Choroid plexus epithelial cell (primary cell): ENCODE results near the gene DLGAP1.

Source experiments
- DNase-seq: peaks from one replicate; pipeline ENCODE4 v3.0.0-alpha.2; 2010; ENCODE audit warnings: low read depth
- H3K4me3 ChIP-seq: 2 replicates; pipeline ENCODE4 v1.5.1; 2011; ENCODE audit warnings: low read depth, mild to moderate bottlenecking, control low read depth, low read length, moderate library complexity
- TF ChIP-seq, protein P1 (sequence below): conservative IDR thresholded peaks from 2 replicates; pipeline ENCODE4 v1.5.1; 2011; ENCODE audit warnings: low read depth, mild to moderate bottlenecking, control low read depth, inconsistent platforms, low read length, moderate library complexity

The DLGAP1 gene

DNA sequence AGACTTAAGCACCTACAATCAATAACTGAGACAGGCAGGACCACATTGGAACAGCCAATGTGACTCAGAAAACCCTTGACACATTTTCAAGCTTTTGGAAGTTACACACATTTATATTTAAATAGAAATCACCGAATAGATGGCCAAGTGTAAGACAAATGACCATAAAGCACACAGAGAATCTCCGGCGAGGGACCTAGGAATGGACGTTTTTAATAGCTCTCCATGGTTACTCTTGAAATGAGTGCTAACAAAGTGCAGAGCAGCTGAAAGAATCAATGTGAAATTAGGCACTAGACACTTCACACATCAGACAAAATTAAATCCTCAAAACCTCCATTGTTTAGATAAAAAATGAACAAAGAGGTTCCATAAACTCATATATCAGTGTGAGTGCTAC is 376.9 kb downstream of the DLGAP1 start:
- TF ChIP-seq, protein P1, sequence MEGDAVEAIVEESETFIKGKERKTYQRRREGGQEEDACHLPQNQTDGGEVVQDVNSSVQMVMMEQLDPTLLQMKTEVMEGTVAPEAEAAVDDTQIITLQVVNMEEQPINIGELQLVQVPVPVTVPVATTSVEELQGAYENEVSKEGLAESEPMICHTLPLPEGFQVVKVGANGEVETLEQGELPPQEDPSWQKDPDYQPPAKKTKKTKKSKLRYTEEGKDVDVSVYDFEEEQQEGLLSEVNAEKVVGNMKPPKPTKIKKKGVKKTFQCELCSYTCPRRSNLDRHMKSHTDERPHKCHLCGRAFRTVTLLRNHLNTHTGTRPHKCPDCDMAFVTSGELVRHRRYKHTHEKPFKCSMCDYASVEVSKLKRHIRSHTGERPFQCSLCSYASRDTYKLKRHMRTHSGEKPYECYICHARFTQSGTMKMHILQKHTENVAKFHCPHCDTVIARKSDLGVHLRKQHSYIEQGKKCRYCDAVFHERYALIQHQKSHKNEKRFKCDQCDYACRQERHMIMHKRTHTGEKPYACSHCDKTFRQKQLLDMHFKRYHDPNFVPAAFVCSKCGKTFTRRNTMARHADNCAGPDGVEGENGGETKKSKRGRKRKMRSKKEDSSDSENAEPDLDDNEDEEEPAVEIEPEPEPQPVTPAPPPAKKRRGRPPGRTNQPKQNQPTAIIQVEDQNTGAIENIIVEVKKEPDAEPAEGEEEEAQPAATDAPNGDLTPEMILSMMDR, result no peak

DNA sequence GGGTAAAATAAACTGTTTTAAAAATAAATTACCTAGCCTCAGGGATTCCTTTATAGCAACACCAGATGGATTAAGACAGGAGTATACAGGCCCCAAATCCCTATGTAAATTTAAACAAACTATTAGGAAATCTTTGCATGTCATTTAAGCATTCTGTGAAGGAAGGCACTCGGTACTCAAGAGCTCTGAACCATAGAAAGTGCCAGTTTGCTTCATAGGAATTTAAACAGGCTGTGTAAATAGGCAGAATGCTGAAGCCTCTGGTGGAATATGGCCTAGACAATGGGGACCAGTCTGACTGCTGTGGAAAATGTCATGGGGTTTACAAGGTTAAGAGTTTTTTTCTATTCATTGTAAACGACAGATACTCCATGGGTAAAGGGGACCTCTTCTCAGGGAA is 377.4 kb downstream of the DLGAP1 start:
- no peak overlapping the region for H3K4me3 ChIP-seq
- TF ChIP-seq, protein P1, result no peak
- no peak for DNase-seq

More for the DNA sequence above, 376.9 kb downstream of the DLGAP1 start:
- H3K4me3 ChIP-seq, result no peak overlapping the region
- DNase-seq, result no peak

DNA sequence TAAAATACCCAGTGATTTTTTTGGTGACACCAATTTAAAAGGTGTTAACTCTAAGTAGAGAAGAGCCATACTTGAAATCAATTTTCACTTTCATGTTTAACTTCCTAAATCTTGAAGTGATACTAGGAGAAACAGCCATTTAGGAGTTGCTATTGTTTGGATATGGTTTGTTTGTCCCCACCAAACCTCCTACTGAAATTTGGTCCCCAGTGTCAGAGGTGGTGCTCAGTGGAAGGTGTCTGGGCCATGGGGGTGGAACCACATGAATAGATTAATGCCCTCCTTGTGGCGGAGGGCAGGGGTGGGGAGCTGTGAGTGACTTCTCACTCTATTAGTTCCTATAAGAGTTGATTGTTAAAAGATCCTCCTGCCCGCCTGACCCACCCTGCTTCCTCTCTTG is 377.9 kb downstream of the DLGAP1 start:
- DNase-seq, result no peak
- TF ChIP-seq, protein P1, result no peak
- no peak overlapping the region for H3K4me3 ChIP-seq

DNA sequence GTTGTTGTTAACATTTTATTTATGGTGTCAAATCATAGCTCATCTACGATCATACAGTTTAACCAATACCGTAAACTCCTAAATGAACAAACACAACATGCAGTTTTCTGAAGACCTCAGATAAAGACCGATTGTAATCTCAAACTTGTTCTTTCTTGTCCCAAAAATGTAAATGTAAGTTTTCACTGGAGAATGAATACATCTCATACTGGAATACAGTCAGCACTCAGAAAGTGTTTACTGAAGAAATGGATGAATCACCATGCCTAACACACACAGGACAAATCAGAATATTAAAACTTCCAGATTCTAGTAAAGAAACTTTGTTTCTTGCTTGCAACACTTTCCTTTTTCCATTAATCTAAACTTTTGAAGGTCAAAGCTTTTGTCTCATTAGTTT is 380.5 kb downstream of the DLGAP1 start:
- no peak for DNase-seq
- no peak overlapping the region for H3K4me3 ChIP-seq
- TF ChIP-seq, protein P1, result no peak

DNA sequence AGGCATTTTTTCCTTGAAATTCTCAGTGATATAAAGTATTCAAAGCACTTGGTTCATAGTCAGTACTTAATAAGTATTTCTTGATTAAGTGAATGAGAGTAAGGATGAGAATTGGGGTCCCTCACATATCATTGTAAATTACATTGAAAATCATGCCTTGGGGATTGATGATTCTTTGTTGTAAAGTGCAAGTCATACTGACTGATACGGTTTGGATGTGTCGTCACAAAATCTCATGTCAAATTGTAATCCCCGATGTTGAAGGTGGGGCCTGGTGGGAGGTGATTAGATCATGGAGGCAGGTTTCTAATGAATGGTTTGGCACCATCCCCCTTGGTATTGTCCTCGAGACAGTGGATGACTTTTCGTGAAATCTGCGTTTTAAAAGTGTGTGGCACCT is 385.9 kb downstream of the DLGAP1 start:
- TF ChIP-seq, protein P1, result no peak
- no peak for DNase-seq
- no peak overlapping the region for H3K4me3 ChIP-seq

DNA sequence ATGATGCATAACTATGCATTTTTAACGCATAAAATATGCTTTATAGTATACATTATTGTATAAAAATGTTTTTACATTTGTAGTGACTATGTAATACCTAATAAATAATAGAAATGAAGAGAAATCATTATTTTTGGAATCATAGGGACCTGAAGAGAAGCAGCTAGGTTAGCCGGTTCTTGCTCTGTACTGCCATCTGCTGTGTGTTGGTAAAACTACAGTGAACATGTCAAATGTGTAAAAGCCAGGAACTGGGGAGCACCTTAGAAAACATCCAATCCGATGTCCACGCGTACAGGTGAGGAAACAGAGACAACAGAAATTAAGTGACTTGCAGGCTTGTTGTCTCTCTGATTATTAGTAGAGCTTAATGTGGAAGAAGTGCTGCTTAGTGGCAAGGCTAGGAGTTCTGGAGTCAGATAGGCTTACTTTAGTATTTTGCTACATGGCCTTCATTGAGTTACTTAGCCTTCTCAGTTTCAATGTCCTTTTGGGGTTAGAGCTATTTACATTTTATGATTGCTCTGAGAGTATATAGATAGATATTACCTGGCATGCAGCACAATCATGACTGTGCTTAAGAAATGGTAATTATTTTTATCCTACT is 386.5 kb downstream of the DLGAP1 start:
- TF ChIP-seq, protein P1, result peak; percentile 78

DNA sequence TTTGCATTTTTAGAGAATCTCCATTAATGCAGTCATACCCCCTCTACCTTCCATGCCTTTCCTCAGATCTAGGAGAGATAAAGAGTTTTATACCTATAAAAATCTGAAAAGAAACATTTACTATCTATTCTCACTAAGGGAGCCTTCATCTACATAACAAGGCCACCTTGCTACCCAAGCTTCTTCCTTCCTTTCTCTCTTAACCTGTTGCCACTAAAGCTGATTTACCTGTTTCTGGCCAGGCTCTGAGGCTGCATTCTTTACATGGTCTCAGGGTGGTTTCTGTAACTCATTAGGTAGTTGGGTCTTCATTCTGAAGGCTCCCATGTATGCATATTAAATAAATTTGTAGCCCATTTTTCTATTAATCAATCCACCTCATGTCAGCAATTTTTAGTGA is 391.6 kb downstream of the DLGAP1 start:
- no peak overlapping the region for H3K4me3 ChIP-seq
- DNase-seq, result no peak
- TF ChIP-seq, protein P1, result no peak

More for the DNA sequence above, 386.5 kb downstream of the DLGAP1 start:
- peak; percentile 63 for DNase-seq
- H3K4me3 ChIP-seq, result no peak overlapping the region
